Tongue (tissue), 1 donor: Measurements from ENCODE around the gene DAZAP2. TPM values are rescaled to one million over a fixed set of nuclear protein-coding genes. Genes with fewer than 3 reads are reported as not detected.

Experiments used
- total RNA-seq: library from RNA; depleted of rRNA; stranded (reverse); fragments of >200 nt; gene quantifications from one replicate; pipeline ENCODE4 v1.2.3, GENCODE V29; 2014

Gene DAZAP2
- total RNA-seq, 1 donor from 2014 or later: 74.2 TPM

Other genes starting within 250 kb of the DAZAP2 start
- gene SLC11A2, start 212.4 kb upstream of the DAZAP2 start, total RNA-seq: 54.9 TPM
- 57.2 TPM for gene LETMD1, start 190.5 kb upstream of the DAZAP2 start, total RNA-seq
- gene CSRNP2, start 155.2 kb upstream of the DAZAP2 start, total RNA-seq: 21.0 TPM
- 28.2 TPM for gene TFCP2, start 65.7 kb upstream of the DAZAP2 start, total RNA-seq
- 4.5 TPM for gene POU6F1, start 20.8 kb upstream of the DAZAP2 start, total RNA-seq
- gene SMAGP, start 31.6 kb downstream of the DAZAP2 start, total RNA-seq: 5.0 TPM
- 3.8 TPM for gene BIN2, start 85.3 kb downstream of the DAZAP2 start, total RNA-seq
- gene CELA1, start 107.9 kb downstream of the DAZAP2 start, total RNA-seq: not detected
- 14.4 TPM for gene GALNT6, start 152.6 kb downstream of the DAZAP2 start, total RNA-seq
- gene SLC4A8, start 186.0 kb downstream of the DAZAP2 start, total RNA-seq: 1.2 TPM